ENCODE measurements around the gene PHIP.

DNA sequence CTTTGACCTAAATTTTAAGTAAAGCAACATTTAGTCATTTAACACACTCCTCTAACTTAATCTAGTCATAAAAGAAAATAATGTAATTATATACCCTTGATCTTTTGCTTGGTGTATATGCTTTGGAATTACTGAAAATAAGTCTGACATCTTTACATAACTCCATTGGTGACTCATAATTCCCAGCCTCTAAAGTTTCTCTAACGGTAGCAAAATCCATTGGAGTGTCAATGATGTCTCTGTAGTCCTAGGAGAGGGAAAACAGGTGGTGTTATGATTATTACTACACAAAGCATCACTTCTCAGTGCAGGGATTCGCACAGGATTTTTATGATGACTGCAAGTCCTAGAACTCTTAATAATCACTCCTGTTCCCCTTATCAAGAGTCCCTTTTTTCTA is 130.5 kb downstream of the PHIP start:
- TF ChIP-seq, protein P1, sequence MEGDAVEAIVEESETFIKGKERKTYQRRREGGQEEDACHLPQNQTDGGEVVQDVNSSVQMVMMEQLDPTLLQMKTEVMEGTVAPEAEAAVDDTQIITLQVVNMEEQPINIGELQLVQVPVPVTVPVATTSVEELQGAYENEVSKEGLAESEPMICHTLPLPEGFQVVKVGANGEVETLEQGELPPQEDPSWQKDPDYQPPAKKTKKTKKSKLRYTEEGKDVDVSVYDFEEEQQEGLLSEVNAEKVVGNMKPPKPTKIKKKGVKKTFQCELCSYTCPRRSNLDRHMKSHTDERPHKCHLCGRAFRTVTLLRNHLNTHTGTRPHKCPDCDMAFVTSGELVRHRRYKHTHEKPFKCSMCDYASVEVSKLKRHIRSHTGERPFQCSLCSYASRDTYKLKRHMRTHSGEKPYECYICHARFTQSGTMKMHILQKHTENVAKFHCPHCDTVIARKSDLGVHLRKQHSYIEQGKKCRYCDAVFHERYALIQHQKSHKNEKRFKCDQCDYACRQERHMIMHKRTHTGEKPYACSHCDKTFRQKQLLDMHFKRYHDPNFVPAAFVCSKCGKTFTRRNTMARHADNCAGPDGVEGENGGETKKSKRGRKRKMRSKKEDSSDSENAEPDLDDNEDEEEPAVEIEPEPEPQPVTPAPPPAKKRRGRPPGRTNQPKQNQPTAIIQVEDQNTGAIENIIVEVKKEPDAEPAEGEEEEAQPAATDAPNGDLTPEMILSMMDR (IDR thresholded peaks at IDR 0.05; ENCODE audit: extremely low read depth in 1 of 2, insufficient read depth in 1 of 2, low read depth in 1 of 2, low read length in 2 of 2): no peak
- TF ChIP-seq POLR2A (IDR thresholded peaks at IDR 0.05; ENCODE audit: low read depth, low read length) (no peak), FOS (IDR thresholded peaks at IDR 0.05; ENCODE audit: borderline replicate concordance, insufficient read depth, low read length) (no peak)

All from endothelial cell of umbilical vein (primary cell).